ENCODE data around the gene OR52D1. TPM values are rescaled to one million over a fixed set of nuclear protein-coding genes. Genes with fewer than 3 reads are reported as not detected.

OR52D1 gene
- total RNA-seq: not detected
- not detected for polyA plus RNA-seq

DNA sequence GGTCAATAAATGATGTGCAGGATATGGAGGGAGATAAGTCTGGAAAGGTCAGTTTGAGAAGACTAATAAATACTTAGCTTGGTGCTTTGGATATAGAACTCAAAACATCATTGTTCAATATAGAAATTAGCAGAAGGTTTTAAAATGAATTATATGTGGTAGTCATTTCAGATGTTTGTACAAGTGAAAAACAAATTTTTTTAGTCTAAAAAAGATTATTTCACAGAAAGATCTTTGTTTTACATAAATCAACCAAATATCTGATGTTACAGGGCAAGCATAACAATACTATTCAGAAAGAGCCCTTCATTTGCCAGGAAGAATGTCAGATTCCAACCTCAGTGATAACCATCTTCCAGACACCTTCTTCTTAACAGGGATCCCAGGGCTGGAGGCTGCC lies at the start of gene OR52D1:
Gene OR52D1 (plus strand): TSS at position 301 of the 400 bp plus-strand sequence. CDS start 22 bp downstream, at position 323.
- TF ChIP-seq, protein P1, sequence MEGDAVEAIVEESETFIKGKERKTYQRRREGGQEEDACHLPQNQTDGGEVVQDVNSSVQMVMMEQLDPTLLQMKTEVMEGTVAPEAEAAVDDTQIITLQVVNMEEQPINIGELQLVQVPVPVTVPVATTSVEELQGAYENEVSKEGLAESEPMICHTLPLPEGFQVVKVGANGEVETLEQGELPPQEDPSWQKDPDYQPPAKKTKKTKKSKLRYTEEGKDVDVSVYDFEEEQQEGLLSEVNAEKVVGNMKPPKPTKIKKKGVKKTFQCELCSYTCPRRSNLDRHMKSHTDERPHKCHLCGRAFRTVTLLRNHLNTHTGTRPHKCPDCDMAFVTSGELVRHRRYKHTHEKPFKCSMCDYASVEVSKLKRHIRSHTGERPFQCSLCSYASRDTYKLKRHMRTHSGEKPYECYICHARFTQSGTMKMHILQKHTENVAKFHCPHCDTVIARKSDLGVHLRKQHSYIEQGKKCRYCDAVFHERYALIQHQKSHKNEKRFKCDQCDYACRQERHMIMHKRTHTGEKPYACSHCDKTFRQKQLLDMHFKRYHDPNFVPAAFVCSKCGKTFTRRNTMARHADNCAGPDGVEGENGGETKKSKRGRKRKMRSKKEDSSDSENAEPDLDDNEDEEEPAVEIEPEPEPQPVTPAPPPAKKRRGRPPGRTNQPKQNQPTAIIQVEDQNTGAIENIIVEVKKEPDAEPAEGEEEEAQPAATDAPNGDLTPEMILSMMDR (IDR thresholded peaks at IDR 0.05; ENCODE audit: low read depth, low read length, missing input control): no peak
- no peak for TF ChIP-seq FOXA2 (IDR thresholded peaks at IDR 0.05)
- TF ChIP-seq RXRA (IDR thresholded peaks at IDR 0.05): no peak
- TF ChIP-seq, protein P2, sequence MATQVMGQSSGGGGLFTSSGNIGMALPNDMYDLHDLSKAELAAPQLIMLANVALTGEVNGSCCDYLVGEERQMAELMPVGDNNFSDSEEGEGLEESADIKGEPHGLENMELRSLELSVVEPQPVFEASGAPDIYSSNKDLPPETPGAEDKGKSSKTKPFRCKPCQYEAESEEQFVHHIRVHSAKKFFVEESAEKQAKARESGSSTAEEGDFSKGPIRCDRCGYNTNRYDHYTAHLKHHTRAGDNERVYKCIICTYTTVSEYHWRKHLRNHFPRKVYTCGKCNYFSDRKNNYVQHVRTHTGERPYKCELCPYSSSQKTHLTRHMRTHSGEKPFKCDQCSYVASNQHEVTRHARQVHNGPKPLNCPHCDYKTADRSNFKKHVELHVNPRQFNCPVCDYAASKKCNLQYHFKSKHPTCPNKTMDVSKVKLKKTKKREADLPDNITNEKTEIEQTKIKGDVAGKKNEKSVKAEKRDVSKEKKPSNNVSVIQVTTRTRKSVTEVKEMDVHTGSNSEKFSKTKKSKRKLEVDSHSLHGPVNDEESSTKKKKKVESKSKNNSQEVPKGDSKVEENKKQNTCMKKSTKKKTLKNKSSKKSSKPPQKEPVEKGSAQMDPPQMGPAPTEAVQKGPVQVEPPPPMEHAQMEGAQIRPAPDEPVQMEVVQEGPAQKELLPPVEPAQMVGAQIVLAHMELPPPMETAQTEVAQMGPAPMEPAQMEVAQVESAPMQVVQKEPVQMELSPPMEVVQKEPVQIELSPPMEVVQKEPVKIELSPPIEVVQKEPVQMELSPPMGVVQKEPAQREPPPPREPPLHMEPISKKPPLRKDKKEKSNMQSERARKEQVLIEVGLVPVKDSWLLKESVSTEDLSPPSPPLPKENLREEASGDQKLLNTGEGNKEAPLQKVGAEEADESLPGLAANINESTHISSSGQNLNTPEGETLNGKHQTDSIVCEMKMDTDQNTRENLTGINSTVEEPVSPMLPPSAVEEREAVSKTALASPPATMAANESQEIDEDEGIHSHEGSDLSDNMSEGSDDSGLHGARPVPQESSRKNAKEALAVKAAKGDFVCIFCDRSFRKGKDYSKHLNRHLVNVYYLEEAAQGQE (IDR thresholded peaks at IDR 0.05): no peak
- no peak for TF ChIP-seq SP1 (IDR thresholded peaks at IDR 0.05)
- TF ChIP-seq HNF4G (IDR thresholded peaks at IDR 0.05): no peak
- TF ChIP-seq FOXA1 (IDR thresholded peaks at IDR 0.05): no peak
- TF ChIP-seq EGR1 (IDR thresholded peaks at IDR 0.05; ENCODE audit: low read depth in 2 of 2): no peak
- TF ChIP-seq GABPA (IDR thresholded peaks at IDR 0.05 in 1 of 2, conservative IDR thresholded peaks at IDR 0.05 in 1 of 2): no peak
- TF ChIP-seq NR2F2 (IDR thresholded peaks at IDR 0.05): no peak
- TF ChIP-seq, protein P3, sequence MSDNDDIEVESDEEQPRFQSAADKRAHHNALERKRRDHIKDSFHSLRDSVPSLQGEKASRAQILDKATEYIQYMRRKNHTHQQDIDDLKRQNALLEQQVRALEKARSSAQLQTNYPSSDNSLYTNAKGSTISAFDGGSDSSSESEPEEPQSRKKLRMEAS (IDR thresholded peaks at IDR 0.05): no peak

DNA sequence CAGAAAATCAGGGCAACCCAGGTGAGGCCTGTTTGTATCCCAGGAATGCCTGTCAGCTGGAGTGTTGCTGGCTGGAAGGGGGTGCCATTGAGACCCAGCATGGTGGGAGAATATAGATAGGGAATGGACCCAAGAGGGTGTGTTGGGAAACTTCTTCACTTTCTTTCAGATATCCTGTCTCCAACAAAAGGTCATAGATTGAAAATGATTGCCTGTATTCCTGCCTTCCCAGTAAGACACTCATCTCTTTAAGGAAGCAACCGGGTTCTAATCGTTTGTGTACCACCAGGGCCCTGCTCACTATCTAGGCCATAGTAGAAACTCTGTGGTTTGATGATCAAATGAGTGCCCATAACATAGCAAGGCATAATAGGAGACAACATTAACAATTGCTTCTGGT lies 47.1 kb upstream of the OR52D1 start, which contains the start of gene OR51I1:
Gene OR51I1 (minus strand): TSS at position 101 of the 400 bp plus-strand sequence. CDS start 0 bp downstream, at position 101.
- WGBS: 25% methylated on average over 2 of the region's 2 CpGs
- Histone ChIP-seq H3K9ac (ENCODE audit: low read depth in 1 of 2, low read length in 2 of 2) (no peak within 1 kb of the TSS), H3K36me3 (ENCODE audit: control insufficient read depth in 4 of 4, insufficient read depth in 3 of 4, low read depth in 1 of 4, low read length in 3 of 4) (no peaks in the 10 kb centered on the region), H3K9me3 (ENCODE audit: control insufficient read depth in 4 of 4, low read length in 3 of 4) (no peaks in the 10 kb centered on the region), H3K4me1 (ENCODE audit: control insufficient read depth in 4 of 4, insufficient read depth in 4 of 4, low read length in 3 of 4) (no peaks in the 10 kb centered on the region), H3K27ac (ENCODE audit: low read depth in 1 of 2, low read length in 2 of 2) (no peak within 1 kb of the TSS), H3K27me3 (ENCODE audit: control insufficient read depth in 4 of 4, insufficient read depth in 4 of 4, low read length in 3 of 4) (no peaks in the 10 kb centered on the region), H3K4me3 (ENCODE audit: low read depth in 1 of 3, low read length in 3 of 3) (no peak within 1 kb of the TSS)
- no peak for DNase-seq (ENCODE audit: low spot score)
- TF ChIP-seq, protein P4, sequence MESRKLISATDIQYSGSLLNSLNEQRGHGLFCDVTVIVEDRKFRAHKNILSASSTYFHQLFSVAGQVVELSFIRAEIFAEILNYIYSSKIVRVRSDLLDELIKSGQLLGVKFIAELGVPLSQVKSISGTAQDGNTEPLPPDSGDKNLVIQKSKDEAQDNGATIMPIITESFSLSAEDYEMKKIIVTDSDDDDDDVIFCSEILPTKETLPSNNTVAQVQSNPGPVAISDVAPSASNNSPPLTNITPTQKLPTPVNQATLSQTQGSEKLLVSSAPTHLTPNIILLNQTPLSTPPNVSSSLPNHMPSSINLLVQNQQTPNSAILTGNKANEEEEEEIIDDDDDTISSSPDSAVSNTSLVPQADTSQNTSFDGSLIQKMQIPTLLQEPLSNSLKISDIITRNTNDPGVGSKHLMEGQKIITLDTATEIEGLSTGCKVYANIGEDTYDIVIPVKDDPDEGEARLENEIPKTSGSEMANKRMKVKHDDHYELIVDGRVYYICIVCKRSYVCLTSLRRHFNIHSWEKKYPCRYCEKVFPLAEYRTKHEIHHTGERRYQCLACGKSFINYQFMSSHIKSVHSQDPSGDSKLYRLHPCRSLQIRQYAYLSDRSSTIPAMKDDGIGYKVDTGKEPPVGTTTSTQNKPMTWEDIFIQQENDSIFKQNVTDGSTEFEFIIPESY (IDR thresholded peaks at IDR 0.05): no peak
- TF ChIP-seq, protein P1 (IDR thresholded peaks at IDR 0.05; ENCODE audit: low read depth, low read length, missing input control): no peak

More for the DNA sequence above, at the start of gene OR52D1:
- Histone ChIP-seq H3K9me3 (ENCODE audit: control insufficient read depth in 4 of 4, low read length in 3 of 4) (no peaks in the 10 kb centered on the region), H3K27me3 (ENCODE audit: control insufficient read depth in 4 of 4, insufficient read depth in 4 of 4, low read length in 3 of 4) (peaks cover 0 to 4% (median 0%) of the 10 kb centered on the region in 4 donors), H3K27ac (ENCODE audit: low read depth in 1 of 2, low read length in 2 of 2) (no peak within 1 kb of the TSS), H3K36me3 (ENCODE audit: control insufficient read depth in 4 of 4, insufficient read depth in 3 of 4, low read depth in 1 of 4, low read length in 3 of 4) (no peaks in the 10 kb centered on the region), H3K9ac (ENCODE audit: low read depth in 1 of 2, low read length in 2 of 2) (no peak within 1 kb of the TSS), H3K4me3 (ENCODE audit: low read depth in 1 of 3, low read length in 3 of 3) (no peak within 1 kb of the TSS), H3K4me1 (ENCODE audit: control insufficient read depth in 4 of 4, insufficient read depth in 4 of 4, low read length in 3 of 4) (no peaks in the 10 kb centered on the region)
- no peak for DNase-seq (ENCODE audit: low spot score)

Measured in liver (tissue), 9 donors.